ENCODE measurements around the gene TRPC4AP.
A peak's percentile ranks its signal among the peaks of the same experiment; 100 is the strongest.
"Not testable (repeated sequence)": the region's sequence is repeated elsewhere in the genome, so short reads cannot be mapped to it uniquely, and the experiment has no call there.

TRPC4AP gene

GRCh38 chr20:35092524-35093266 lies at the start of gene TRPC4AP:
TSS of gene TRPC4AP (minus strand) at chr20:35092807. CDS start at chr20:35092781, 26 bp downstream.
- DNase-seq, result peak; percentile 86 to 91

GRCh38 chr20:35135867-35136586 lies 43.4 kb upstream of the TRPC4AP start:
- no peak for DNase-seq

GRCh38 chr20:35134880-35135279 lies 42.3 kb upstream of the TRPC4AP start:
- DNase-seq, result no peak

GRCh38 chr20:35134472-35134871 lies 41.9 kb upstream of the TRPC4AP start:
- DNase-seq, result no peak

- no peak for DNase-seq
Measured at GRCh38 chr20:35133735-35134134, 41.1 kb upstream of the TRPC4AP start.

- no peak for DNase-seq
Measured at GRCh38 chr20:35133031-35133430, 40.4 kb upstream of the TRPC4AP start.

- no peak for DNase-seq
Measured at GRCh38 chr20:35131934-35132333, 39.3 kb upstream of the TRPC4AP start.

- no peak for DNase-seq
Measured at GRCh38 chr20:35129647-35130069, 37.1 kb upstream of the TRPC4AP start.

GRCh38 chr20:35125753-35126152 lies 33.1 kb upstream of the TRPC4AP start:
- no peak for DNase-seq

GRCh38 chr20:35122756-35123405 lies 30.3 kb upstream of the TRPC4AP start:
- no peak for DNase-seq

- no peak for DNase-seq
Measured at GRCh38 chr20:35121186-35121585, 28.6 kb upstream of the TRPC4AP start.

GRCh38 chr20:35120012-35120701 lies 27.6 kb upstream of the TRPC4AP start:
- no peak for DNase-seq

- no peak for DNase-seq
Measured at GRCh38 chr20:35117629-35118028, 25.0 kb upstream of the TRPC4AP start.

- no peak for DNase-seq
Measured at GRCh38 chr20:35117196-35117595, 24.6 kb upstream of the TRPC4AP start.

- DNase-seq, result no peak
Measured at GRCh38 chr20:35116258-35116657, 23.7 kb upstream of the TRPC4AP start.

- no peak for DNase-seq
Measured at GRCh38 chr20:35115606-35116005, 23.0 kb upstream of the TRPC4AP start.

- DNase-seq, result not testable (repeated sequence)
Measured at GRCh38 chr20:35112276-35112675, 19.7 kb upstream of the TRPC4AP start.

- no peak for DNase-seq
Measured at GRCh38 chr20:35111141-35111888, 18.7 kb upstream of the TRPC4AP start.

- DNase-seq, result no peak
Measured at GRCh38 chr20:35108921-35109320, 16.3 kb upstream of the TRPC4AP start.

GRCh38 chr20:35106827-35107380 lies 14.3 kb upstream of the TRPC4AP start:
- no peak for DNase-seq

- no peak for DNase-seq
Measured at GRCh38 chr20:35104685-35105295, 12.2 kb upstream of the TRPC4AP start.

GRCh38 chr20:35101620-35102019 lies 9.0 kb upstream of the TRPC4AP start:
- no peak for DNase-seq
